Mesenchymal stem cell (in vitro differentiated cells and primary cell): Measurements from ENCODE around the gene RHOJ.

Source experiments
- DNase-seq: peaks from one replicate; pipeline ENCODE4 v3.0.0-alpha.2; 2013
- H2AFZ ChIP-seq: one replicate; pipeline ENCODE4 v1.6.1; 2013; ENCODE audit warnings: low read depth, mild to moderate bottlenecking, control low read depth, inconsistent platforms, low read length, moderate library complexity
- H2AK5ac ChIP-seq: 2 replicates; pipeline ENCODE4 v1.6.1; 2013; ENCODE audit warnings: low read length, moderate library complexity, mild to moderate bottlenecking, inconsistent platforms; ENCODE audit not compliant: severe bottlenecking
- H2BK120ac ChIP-seq: one replicate; pipeline ENCODE4 v1.6.1; 2013; ENCODE audit warnings: low read depth, mild to moderate bottlenecking, inconsistent platforms, low read length, moderate library complexity
- H2BK12ac ChIP-seq, 2 experiments: one replicate each; pipeline ENCODE4 v1.6.1; 2013; ENCODE audit warnings: inconsistent platforms in 2 of 2, low read length in 2 of 2, mild to moderate bottlenecking in 2 of 2, moderate library complexity in 2 of 2, control low read depth in 1 of 2
- H2BK15ac ChIP-seq: one replicate; pipeline ENCODE4 v1.6.1; 2013; ENCODE audit warnings: mild to moderate bottlenecking, low read depth, inconsistent platforms; ENCODE audit not compliant: poor library complexity, severe bottlenecking
- H2BK5ac ChIP-seq: 2 replicates; pipeline ENCODE4 v1.6.1; 2013; ENCODE audit warnings: low read depth, mild to moderate bottlenecking, low read length, control low read depth, inconsistent platforms; ENCODE audit not compliant: poor library complexity, severe bottlenecking
- H3K14ac ChIP-seq, 2 experiments: one replicate each; pipeline ENCODE4 v1.6.1; 2013; ENCODE audit warnings: inconsistent platforms in 2 of 2, low read length in 2 of 2, control low read depth in 1 of 2, mild to moderate bottlenecking in 1 of 2, moderate library complexity in 1 of 2
- H3K18ac ChIP-seq, 2 experiments: one replicate each; pipeline ENCODE4 v1.6.1; 2013; ENCODE audit warnings: inconsistent platforms in 2 of 2, low read length in 2 of 2, control low read depth in 1 of 2, low read depth in 1 of 2, mild to moderate bottlenecking in 1 of 2
- H3K23ac ChIP-seq, 2 experiments: one replicate each; pipeline ENCODE4 v1.6.1; 2013; ENCODE audit warnings: inconsistent platforms in 2 of 2, low read length in 2 of 2, mild to moderate bottlenecking in 2 of 2, moderate library complexity in 2 of 2, control low read depth in 1 of 2
- H3K27ac ChIP-seq: 2 replicates; pipeline ENCODE4 v1.5.1; 2013; ENCODE audit warnings: mild to moderate bottlenecking, moderate library complexity, low read length, control low read depth, inconsistent platforms; ENCODE audit not compliant: poor library complexity, severe bottlenecking
- H3K27me3 ChIP-seq, 2 experiments: 2 replicates each; pipeline versions ENCODE4 v1.6.1 to v1.7.0; 2013; ENCODE audit warnings: low read length in 2 of 2, mild to moderate bottlenecking in 2 of 2, moderate library complexity in 2 of 2, control low read depth in 1 of 2, inconsistent platforms in 1 of 2; ENCODE audit not compliant: control insufficient read depth in 1 of 2, insufficient read depth in 1 of 2
- H3K36me3 ChIP-seq, 2 experiments: 2 replicates each; pipeline versions ENCODE4 v1.6.1 to v1.7.0; 2013; ENCODE audit warnings: low read length in 2 of 2, control low read depth in 1 of 2, inconsistent platforms in 1 of 2, low read depth in 1 of 2, mild to moderate bottlenecking in 1 of 2; ENCODE audit not compliant: insufficient read depth in 2 of 2, control insufficient read depth in 1 of 2
- H3K4ac ChIP-seq, 2 experiments: one replicate each; pipeline ENCODE4 v1.6.1; 2013; ENCODE audit warnings: inconsistent platforms in 2 of 2, low read length in 2 of 2, mild to moderate bottlenecking in 2 of 2, moderate library complexity in 2 of 2, control low read depth in 1 of 2, low read depth in 1 of 2
- H3K4me1 ChIP-seq: 2 replicates; pipeline ENCODE4 v1.6.1; 2013; ENCODE audit warnings: low read depth, low read length, control low read depth; ENCODE audit not compliant: control insufficient read depth, insufficient read depth
- H3K4me2 ChIP-seq: 2 replicates; pipeline ENCODE4 v1.6.1; 2013; ENCODE audit warnings: low read length, mild to moderate bottlenecking, inconsistent platforms; ENCODE audit not compliant: poor library complexity, severe bottlenecking
- H3K4me3 ChIP-seq, 2 experiments: 2 replicates each; pipeline versions ENCODE4 v1.5.1 to v1.7.0; 2013; ENCODE audit warnings: low read length in 2 of 2, mild to moderate bottlenecking in 2 of 2, control low read depth in 1 of 2, low read depth in 1 of 2; ENCODE audit not compliant: insufficient read depth in 1 of 2
- H3K79me1 ChIP-seq: replicated peaks from 2 replicates; pipeline ENCODE4 v1.6.1; 2013; ENCODE audit warnings: mild to moderate bottlenecking, control low read depth, low read length, inconsistent platforms; ENCODE audit not compliant: poor library complexity, severe bottlenecking
- H3K9ac ChIP-seq: 2 replicates; pipeline ENCODE4 v1.7.0; 2013; ENCODE audit warnings: mild to moderate bottlenecking, low read length, moderate library complexity
- H3K9me3 ChIP-seq: 2 replicates; pipeline ENCODE4 v1.7.0; 2013; ENCODE audit warnings: mild to moderate bottlenecking, low read length; ENCODE audit not compliant: control insufficient read depth
- H4K8ac ChIP-seq: one replicate; pipeline ENCODE4 v1.6.1; 2013; ENCODE audit warnings: inconsistent platforms, mild to moderate bottlenecking, low read length, moderate library complexity
- H4K91ac ChIP-seq: one replicate; pipeline ENCODE4 v1.6.1; 2013; ENCODE audit warnings: mild to moderate bottlenecking, low read length, inconsistent platforms
- WGBS: methylation state at CpG from one replicate; pipeline ENCODE4 v1.1.7; 2013; ENCODE audit warnings: mixed read lengths; 5-methylcytosine and 5-hydroxymethylcytosine counted together

RHOJ gene

GRCh38 chr14:63326840-63327239, 122.6 kb downstream of the RHOJ start:
- WGBS: 88% methylated on average over 5 of the region's 5 CpGs
- Histone ChIP-seq H4K8ac (no peak overlapping the region), H3K79me1 (no peaks in the 10 kb centered on the region)

GRCh38 chr14:63328787-63329737, 124.8 kb downstream of the RHOJ start:
- Histone ChIP-seq H3K4me1 (no peaks in the 10 kb centered on the region), H3K23ac (no peak overlapping the region), H4K91ac (no peak overlapping the region), H2BK5ac (no peak overlapping the region), H3K36me3 (no peaks in the 10 kb centered on the region), H3K79me1 (no peaks in the 10 kb centered on the region), H2AK5ac (no peak overlapping the region), H2AFZ (no peak overlapping the region), H3K27ac (no peak overlapping the region), H4K8ac (no peak overlapping the region), H3K14ac (no peak overlapping the region), H3K4ac (no peak overlapping the region), H3K18ac (no peak overlapping the region), H3K4me2 (no peak overlapping the region), H3K4me3 (no peak overlapping the region), H3K27me3 (peaks cover 17 to 19% of the 10 kb centered on the region in 2 experiments), H2BK120ac (no peak overlapping the region), H3K9me3 (no peaks in the 10 kb centered on the region), H2BK15ac (no peak overlapping the region), H3K9ac (no peak overlapping the region), H2BK12ac (no peak overlapping the region)
- 84% methylated on average over 6 of the region's 6 CpGs for WGBS
- DNase-seq: no peak

More at GRCh38 chr14:63326840-63327239, 122.6 kb downstream of the RHOJ start:
- no peaks in the 10 kb centered on the region for H3K4me1 ChIP-seq
- no peak overlapping the region for H4K91ac ChIP-seq
- no peak overlapping the region for H2BK5ac ChIP-seq
- no peak overlapping the region for H3K9ac ChIP-seq
- no peak overlapping the region for H3K27ac ChIP-seq
- no peak overlapping the region for H2BK120ac ChIP-seq
- H2AK5ac ChIP-seq: no peak overlapping the region
- no peak overlapping the region for H3K4ac ChIP-seq
- no peak overlapping the region for H3K4me3 ChIP-seq
- no peak overlapping the region for H3K23ac ChIP-seq
- no peaks in the 10 kb centered on the region for H3K9me3 ChIP-seq
- H3K36me3 ChIP-seq: no peaks in the 10 kb centered on the region
- no peak for DNase-seq
- no peak overlapping the region for H2AFZ ChIP-seq
- H3K4me2 ChIP-seq: no peak overlapping the region
- no peak overlapping the region for H2BK12ac ChIP-seq
- H3K27me3 ChIP-seq: peaks cover 17 to 22% of the 10 kb centered on the region in 2 experiments
- no peak overlapping the region for H3K18ac ChIP-seq
- H3K14ac ChIP-seq: no peak overlapping the region
- no peak overlapping the region for H2BK15ac ChIP-seq

GRCh38 chr14:63342371-63342770, 138.1 kb downstream of the RHOJ start:
- Histone ChIP-seq H3K27ac (no peak overlapping the region), H2AFZ (no peak overlapping the region), H2BK12ac (no peak overlapping the region), H3K79me1 (no peaks in the 10 kb centered on the region), H3K27me3 (no peaks in the 10 kb centered on the region), H4K91ac (no peak overlapping the region), H4K8ac (no peak overlapping the region), H3K4ac (no peak overlapping the region), H3K23ac (no peak overlapping the region), H3K9me3 (no peaks in the 10 kb centered on the region), H3K9ac (peak overlapping the region; percentile 9), H2BK5ac (no peak overlapping the region), H2AK5ac (no peak overlapping the region), H3K14ac (no peak overlapping the region), H3K18ac (no peak overlapping the region), H3K4me1 (no peaks in the 10 kb centered on the region), H3K4me2 (no peak overlapping the region), H2BK120ac (no peak overlapping the region), H2BK15ac (no peak overlapping the region), H3K36me3 (no peaks in the 10 kb centered on the region), H3K4me3 (no peak overlapping the region)
- no peak for DNase-seq
- WGBS: 91% methylated on average over 6 of the region's 7 CpGs
